HCT116 (cell line): Measurements from ENCODE around the gene MYCL. TPM values are rescaled to one million over a fixed set of nuclear protein-coding genes. Genes with fewer than 3 reads are reported as not detected.

ENCODE experiments used
- ATAC-seq: fragments of 200-7000 bp; cut with Tn5 transposase; 2 replicates; pipeline ENCODE4 v1.9.1; 2020; ENCODE audit warnings: mild to moderate bottlenecking, moderate library complexity
- BruUV-seq: library from RNA; stranded (reverse); fragments of 400-500 nt; replicated peaks from 2 replicates; lab custom pipeline; 2021; lab: Mats Ljungman, UMichigan
- CTCF ChIA-PET: fragments of 300-600 bp; sonication (Branson Sonifier 250); formaldehyde crosslinking; loops from one replicate; lab custom pipeline; 2021; ENCODE audit warnings: antibody characterized with exemption; lab: Charles Lee
- POLR2A ChIA-PET: fragments of 300-600, 350-600 bp; sonication (Branson Sonifier 250); formaldehyde crosslinking; loops from one replicate; lab custom pipeline; 2021; ENCODE audit warnings: antibody characterized with exemption; lab: Charles Lee
- RAD21 ChIA-PET, 2 experiments: fragments of 300-600 bp; sonication (Branson Sonifier 250); formaldehyde crosslinking; loops; one replicate each; lab custom pipeline; 2023; ENCODE audit warnings: low total read pairs in 2 of 2; ENCODE audit not compliant: uncharacterized antibody in 2 of 2, unreplicated experiment in 2 of 2, low non-redundant PET in 1 of 2; lab: Charles Lee
- DNase-seq: peaks from one replicate; pipeline ENCODE4 v3.0.0-alpha.2; 2010; ENCODE audit warnings: low read depth, low spot score
- H2AFZ ChIP-seq: fragments of 200-600 bp; shearing (Covaris generic), sonication (generic); 2 replicates; pipeline ENCODE4 v1.6.1; 2017; ENCODE audit warnings: low read depth, mixed run types, mixed read lengths, antibody characterized with exemption, low read length; ENCODE audit not compliant: poor library complexity, severe bottlenecking
- H3K27ac ChIP-seq: 2 replicates; pipeline ENCODE4 v1.5.1; 2012; ENCODE audit warnings: low read depth, low read length
- H3K27me3 ChIP-seq: fragments of 200-600 bp; sonication (generic); 2 replicates; pipeline ENCODE4 v1.6.1; 2016; ENCODE audit warnings: mixed run types, low read length, mixed read lengths; ENCODE audit not compliant: insufficient read depth
- H3K36me3 ChIP-seq, 2 experiments: fragments of 200-500 bp in 1 of 2; fragments of 200-600 bp in 1 of 2; sonication (Bioruptor generic) in 1 of 2; sonication (generic) in 1 of 2; 2 replicates each; pipeline versions ENCODE4 v1.5.1 to v1.6.1; 2014 to 2016; ENCODE audit warnings: low read length in 2 of 2, inconsistent platforms in 1 of 2, mixed read lengths in 1 of 2, mixed run types in 1 of 2; ENCODE audit not compliant: insufficient read depth in 2 of 2, control insufficient read depth in 1 of 2
- H3K4me1 ChIP-seq, 2 experiments: fragments of 200-600 bp in 1 of 2; sonication (generic) in 1 of 2; 2 replicates each; pipeline versions ENCODE4 v1.5.1 to v1.6.1; 2012 to 2017; ENCODE audit warnings: low read length in 2 of 2, inconsistent platforms in 1 of 2, mild to moderate bottlenecking in 1 of 2, mixed read lengths in 1 of 2, mixed run types in 1 of 2, moderate library complexity in 1 of 2; ENCODE audit not compliant: insufficient read depth in 2 of 2, control insufficient read depth in 1 of 2
- H3K4me2 ChIP-seq: fragments of 200-600 bp; sonication (generic); 2 replicates; pipeline ENCODE4 v1.6.1; 2017; ENCODE audit warnings: mixed run types, low read length, mixed read lengths
- H3K4me3 ChIP-seq, 2 experiments: fragments of 200-600 bp in 1 of 2; sonication (generic) in 1 of 2; replicated peaks in 1 of 2; 2 replicates each; pipeline ENCODE4 v1.5.1; 2011 to 2016; ENCODE audit warnings: low read length in 2 of 2, control low read depth in 1 of 2, low read depth in 1 of 2, mild to moderate bottlenecking in 1 of 2, mixed read lengths in 1 of 2, mixed run types in 1 of 2
- H3K79me2 ChIP-seq: fragments of 200-600 bp; sonication (generic); 2 replicates; pipeline ENCODE4 v1.6.1; 2017; ENCODE audit warnings: mild to moderate bottlenecking, mixed run types, low read length, moderate library complexity, mixed read lengths; ENCODE audit not compliant: insufficient read depth
- H3K9ac ChIP-seq: fragments of 200-600 bp; sonication (generic); 2 replicates; pipeline ENCODE4 v1.6.1; 2016; ENCODE audit warnings: low read length, mixed read lengths
- H3K9me2 ChIP-seq: fragments of 200-600 bp; sonication (generic), shearing (Covaris generic); 2 replicates; pipeline ENCODE4 v1.6.1; 2017; ENCODE audit warnings: mixed run types, mild to moderate bottlenecking, moderate library complexity; ENCODE audit not compliant: insufficient read depth
- H3K9me3 ChIP-seq, 2 experiments: fragments of 200-500 bp in 1 of 2; fragments of 200-600 bp in 1 of 2; sonication (Bioruptor generic) in 1 of 2; sonication (generic) in 1 of 2; 2 replicates each; pipeline ENCODE4 v1.6.1; 2014 to 2017; ENCODE audit warnings: low read length in 2 of 2, mixed read lengths in 2 of 2, inconsistent platforms in 1 of 2, low read depth in 1 of 2, mild to moderate bottlenecking in 1 of 2, mixed run types in 1 of 2, moderate library complexity in 1 of 2; ENCODE audit not compliant: control insufficient read depth in 1 of 2, insufficient read depth in 1 of 2
- H4K20me1 ChIP-seq: fragments of 200-600 bp; sonication (generic), shearing (Covaris generic); 2 replicates; pipeline ENCODE4 v1.6.1; 2017; ENCODE audit warnings: mixed run types, mild to moderate bottlenecking, moderate library complexity; ENCODE audit not compliant: insufficient read depth
- ATF3 ChIP-seq: IDR thresholded peaks from 2 replicates; pipeline ENCODE4 v1.6.1; 2012
- CBX3 ChIP-seq: IDR thresholded peaks from 2 replicates; pipeline ENCODE4 v1.6.1; 2012; ENCODE audit warnings: low read depth
- CEBPB ChIP-seq: IDR thresholded peaks from 2 replicates; pipeline ENCODE4 v1.6.1; 2012; ENCODE audit warnings: low read depth
- CTCF ChIP-seq, 3 experiments: fragments of 200-600 bp in 1 of 3; sonication (generic) in 1 of 3; IDR thresholded peaks in 2 of 3; conservative IDR thresholded peaks in 1 of 3; 2 replicates each; pipeline ENCODE4 v1.5.1; 2012 to 2017; ENCODE audit warnings: low read depth in 2 of 3, low read length in 2 of 3, antibody characterized with exemption in 1 of 3, borderline replicate concordance in 1 of 3, control low read depth in 1 of 3, mild to moderate bottlenecking in 1 of 3, mixed read lengths in 1 of 3, mixed run types in 1 of 3, moderate library complexity in 1 of 3; ENCODE audit not compliant: insufficient read depth in 1 of 3
- EGR1 ChIP-seq: IDR thresholded peaks from 2 replicates; pipeline ENCODE4 v1.6.1; 2012; ENCODE audit warnings: low read depth
- ELF1 ChIP-seq: IDR thresholded peaks from 2 replicates; pipeline ENCODE4 v1.6.1; 2012; ENCODE audit warnings: low read depth, borderline replicate concordance
- EZH2phosphoT487 ChIP-seq: fragments of 200-600 bp; IDR thresholded peaks from 2 replicates; pipeline ENCODE4 v1.6.1; 2018; ENCODE audit warnings: antibody characterized with exemption, borderline replicate concordance
- FOSL1 ChIP-seq: IDR thresholded peaks from 2 replicates; pipeline ENCODE4 v1.6.1; 2012; ENCODE audit warnings: low read depth
- MAX ChIP-seq: IDR thresholded peaks from 2 replicates; pipeline ENCODE4 v1.6.1; 2012
- POLR2A ChIP-seq: IDR thresholded peaks from 2 replicates; pipeline ENCODE4 v1.7.0; 2011; ENCODE audit warnings: borderline replicate concordance; ENCODE audit not compliant: insufficient read depth, insufficient read length; ENCODE audit errors: extremely low read depth
- POLR2AphosphoS5 ChIP-seq: IDR thresholded peaks from 2 replicates; pipeline ENCODE4 v1.6.1; 2011; ENCODE audit warnings: mild to moderate bottlenecking, low read depth, low read length, moderate library complexity
- RAD21 ChIP-seq: IDR thresholded peaks from 2 replicates; pipeline ENCODE4 v1.6.1; 2012; ENCODE audit warnings: low read depth, mild to moderate bottlenecking
- REST ChIP-seq: IDR thresholded peaks from 2 replicates; pipeline ENCODE4 v1.6.1; 2012; ENCODE audit warnings: low read depth
- SIN3A ChIP-seq: IDR thresholded peaks from 2 replicates; pipeline ENCODE4 v1.6.1; 2012; ENCODE audit warnings: low read depth
- SP1 ChIP-seq: IDR thresholded peaks from 2 replicates; pipeline ENCODE4 v1.6.1; 2012; ENCODE audit warnings: low read depth
- SRF ChIP-seq: IDR thresholded peaks from 2 replicates; pipeline ENCODE4 v1.6.1; 2012; ENCODE audit warnings: low read depth
- YY1 ChIP-seq: IDR thresholded peaks from 2 replicates; pipeline ENCODE4 v1.6.1; 2011; ENCODE audit warnings: low read length, low read depth, moderate library complexity, mild to moderate bottlenecking; ENCODE audit not compliant: insufficient replicate concordance; ENCODE audit errors: extremely low read depth
- ZBTB33 ChIP-seq: IDR thresholded peaks from 2 replicates; pipeline ENCODE4 v1.6.1; 2011; ENCODE audit warnings: mild to moderate bottlenecking, low read length, moderate library complexity; ENCODE audit not compliant: insufficient replicate concordance; ENCODE audit errors: extremely low read depth
- ZNF274 ChIP-seq: fragments of 200-500 bp; sonication (Bioruptor generic); IDR thresholded peaks from 2 replicates; pipeline ENCODE4 v1.6.1; 2014; ENCODE audit warnings: mild to moderate bottlenecking, low read depth, low read length, inconsistent platforms
- intact Hi-C: fragments of 100-400 bp; cut with micrococcal nuclease; formaldehyde crosslinking; loops from 2 replicates; pipeline ENCODE4 v1.10.0; 2022
- total RNA-seq: library from RNA; stranded (reverse); gene quantifications from one replicate; pipeline ENCODE4 v1.2.1, GENCODE V29; 2021; ENCODE audit not compliant: unreplicated experiment

MYCL gene
- total RNA-seq, 1 experiment from 2014 or later, result 10.0 TPM

- ChIA-PET CTCF (no interaction called here), RAD21 (no interaction called here), POLR2A (no interaction called here)
- Histone ChIP-seq H3K9me2 (no peaks in the 10 kb centered on the region), H3K4me2 (no peak overlapping the region), H3K36me3 (no peaks in the 10 kb centered on the region), H3K79me2 (no peaks in the 10 kb centered on the region), H2AFZ (no peak overlapping the region), H3K27ac (no peak overlapping the region), H4K20me1 (no peaks in the 10 kb centered on the region), H3K9me3 (no peaks in the 10 kb centered on the region), H3K4me1 (peaks cover 0 to 5% of the 10 kb centered on the region in 2 experiments; a peak in 1 of 4 replicates), H3K4me3 (no peak overlapping the region), H3K27me3 (no peaks in the 10 kb centered on the region), H3K9ac (no peak overlapping the region)
- ATAC-seq (no peak), DNase-seq (no peak)
- intact Hi-C loops, result no loop called here
- no TSS peak for BruUV-seq
- TF ChIP-seq EZH2phosphoT487 (no peak), REST (no peak), POLR2AphosphoS5 (no peak), ELF1 (no peak), YY1 (no peak), SRF (no peak), FOSL1 (no peak), POLR2A (no peak), CEBPB (no peak), RAD21 (no peak), MAX (no peak), ATF3 (no peak), CTCF (IDR thresholded peaks at IDR 0.05 in 2 of 3, conservative IDR thresholded peaks at IDR 0.05 in 1 of 3; ENCODE audit: borderline replicate concordance in 1 of 3, insufficient read depth in 1 of 3, low read depth in 2 of 3, low read length in 2 of 3) (no peak), CBX3 (no peak), SP1 (no peak), ZNF274 (no peak), ZBTB33 (no peak), EGR1 (no peak), SIN3A (no peak)
Measured at GRCh38 chr1:39922251-39922688, 20.6 kb upstream of the MYCL start.
